HG03175 (cell line): ENCODE data around the gene SCN5A.
"Not testable (repeated sequence)": the region's sequence is repeated elsewhere in the genome, so short reads cannot be mapped to it uniquely, and the experiment has no call there.

ENCODE experiments used
- ATAC-seq: cut with Tn5 transposase; IDR thresholded peaks from one replicate; pipeline ENCODE4 v1.9.1; 2021; ENCODE audit warnings: mild to moderate bottlenecking, moderate library complexity; ENCODE audit not compliant: unreplicated experiment

SCN5A gene

DNA sequence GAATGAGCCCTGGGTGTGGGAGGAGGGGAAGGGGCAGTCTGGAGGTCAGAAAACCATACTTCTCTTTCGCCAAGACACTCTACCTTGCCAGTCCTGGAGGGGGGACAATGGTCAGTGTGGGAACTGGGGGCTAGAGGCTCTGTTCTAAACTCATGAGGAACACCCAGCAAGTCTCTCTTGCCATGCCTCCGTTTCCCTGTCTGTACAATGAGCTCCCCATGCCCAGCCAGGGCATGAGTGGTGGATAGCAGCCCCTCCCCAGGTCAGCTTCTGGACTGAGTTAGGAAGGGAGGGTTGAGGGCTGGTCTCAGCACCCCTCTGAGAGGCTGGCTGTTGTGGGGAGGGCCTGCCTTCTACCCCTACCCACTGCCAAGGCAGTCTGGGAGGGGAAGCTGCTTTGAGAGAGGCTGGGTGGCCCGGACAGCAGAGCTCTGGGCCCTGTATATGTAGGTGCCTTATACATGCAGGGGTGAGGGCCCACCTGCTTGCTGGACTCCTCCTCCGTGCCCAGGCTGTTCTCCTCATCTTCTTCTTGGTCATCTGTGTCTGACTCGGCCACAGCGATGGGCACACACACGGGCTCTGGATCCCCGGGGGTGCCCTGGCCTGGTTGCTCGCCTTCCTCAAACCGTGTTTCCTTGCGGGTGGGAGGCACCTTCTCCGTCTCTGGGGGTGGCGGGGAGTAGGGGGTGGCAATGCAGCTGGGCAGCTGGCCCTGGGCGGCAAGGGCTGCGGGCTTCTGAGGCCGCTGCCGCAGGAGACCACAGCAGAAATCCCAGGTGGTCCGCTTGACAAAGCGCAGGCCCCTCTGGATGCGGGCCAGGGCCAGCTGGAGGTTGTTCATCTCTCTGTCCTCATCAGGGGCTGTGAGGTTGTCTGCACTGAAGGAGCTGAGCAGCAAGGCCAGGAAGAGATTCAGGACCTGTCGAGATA, 68.8 kb downstream of the SCN5A start:
- no peak for ATAC-seq

DNA sequence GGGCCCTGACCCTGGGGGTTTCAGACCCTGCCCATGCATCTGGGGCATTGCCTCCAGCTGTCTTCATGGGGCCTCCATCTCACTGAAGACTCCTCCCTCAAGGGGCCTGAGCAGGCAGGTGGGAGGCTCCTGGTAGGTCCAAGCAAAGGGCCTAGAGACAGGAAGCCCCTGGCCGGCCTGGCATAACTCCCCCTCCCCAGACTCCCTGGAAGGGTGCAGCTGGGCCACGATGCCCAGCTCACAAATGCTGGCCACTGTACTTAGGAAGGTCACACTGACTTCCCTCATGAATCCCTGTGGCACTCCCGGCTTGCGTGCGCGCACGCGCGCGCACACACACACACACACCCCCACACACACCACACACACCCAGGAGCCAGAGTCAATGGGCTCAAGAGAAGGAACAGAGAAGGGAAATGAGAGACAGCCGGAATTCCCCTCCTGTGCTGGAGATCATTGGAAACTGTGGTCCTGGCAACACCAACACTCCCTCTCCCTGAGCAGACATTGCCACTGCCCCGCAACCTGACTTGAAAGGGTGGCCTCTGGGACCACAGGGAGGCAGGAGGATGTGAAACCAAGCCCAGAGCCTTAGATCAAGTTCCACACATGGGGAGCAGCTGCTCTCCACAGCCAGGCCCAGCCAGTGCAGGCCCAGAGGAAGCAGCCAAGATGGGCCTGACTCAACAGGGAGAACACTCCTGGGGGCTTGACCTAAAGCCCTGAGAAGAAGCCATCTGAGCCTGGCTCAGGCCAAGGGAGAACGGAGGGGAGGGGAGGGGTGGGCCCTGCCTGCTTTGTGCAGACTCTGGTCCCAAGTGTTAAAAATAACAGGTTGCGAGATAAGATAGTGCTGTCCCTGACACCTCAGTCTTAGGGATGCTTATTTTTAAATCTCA, 69.7 kb downstream of the SCN5A start:
- ATAC-seq, result peak; percentile 56

DNA sequence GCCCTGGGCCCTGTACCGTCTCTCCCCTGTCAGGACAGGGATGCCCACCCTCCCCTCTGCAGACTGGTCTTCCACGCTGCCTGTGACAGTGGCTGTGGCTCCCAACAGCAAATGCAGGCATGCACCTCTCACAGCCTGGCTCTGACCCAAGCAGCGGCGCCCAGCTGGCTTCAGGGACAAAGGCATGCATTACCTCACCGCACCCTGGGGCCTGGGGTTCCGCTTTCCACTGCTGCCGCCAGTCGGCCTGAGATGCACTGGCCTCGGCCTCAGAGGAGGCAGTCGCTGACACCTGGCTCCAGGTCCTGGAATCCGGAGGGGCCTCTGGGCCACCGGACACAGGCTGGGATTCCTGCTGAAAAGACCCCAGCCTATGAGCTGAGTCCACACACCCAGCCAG, 70.3 kb downstream of the SCN5A start:
- no peak for ATAC-seq

- no peak for ATAC-seq
Measured at GRCh38 chr3:38578551-38578950, 70.9 kb downstream of the SCN5A start.

GRCh38 chr3:38578081-38578475, 71.4 kb downstream of the SCN5A start:
- ATAC-seq, result no peak

GRCh38 chr3:38577371-38578080, 72.0 kb downstream of the SCN5A start:
- ATAC-seq, result no peak

- no peak for ATAC-seq
Measured at GRCh38 chr3:38576526-38577370, 72.7 kb downstream of the SCN5A start.

- ATAC-seq, result no peak
Measured at GRCh38 chr3:38576131-38576525, 73.4 kb downstream of the SCN5A start.

GRCh38 chr3:38575279-38575843, 74.1 kb downstream of the SCN5A start:
- ATAC-seq, result no peak

DNA sequence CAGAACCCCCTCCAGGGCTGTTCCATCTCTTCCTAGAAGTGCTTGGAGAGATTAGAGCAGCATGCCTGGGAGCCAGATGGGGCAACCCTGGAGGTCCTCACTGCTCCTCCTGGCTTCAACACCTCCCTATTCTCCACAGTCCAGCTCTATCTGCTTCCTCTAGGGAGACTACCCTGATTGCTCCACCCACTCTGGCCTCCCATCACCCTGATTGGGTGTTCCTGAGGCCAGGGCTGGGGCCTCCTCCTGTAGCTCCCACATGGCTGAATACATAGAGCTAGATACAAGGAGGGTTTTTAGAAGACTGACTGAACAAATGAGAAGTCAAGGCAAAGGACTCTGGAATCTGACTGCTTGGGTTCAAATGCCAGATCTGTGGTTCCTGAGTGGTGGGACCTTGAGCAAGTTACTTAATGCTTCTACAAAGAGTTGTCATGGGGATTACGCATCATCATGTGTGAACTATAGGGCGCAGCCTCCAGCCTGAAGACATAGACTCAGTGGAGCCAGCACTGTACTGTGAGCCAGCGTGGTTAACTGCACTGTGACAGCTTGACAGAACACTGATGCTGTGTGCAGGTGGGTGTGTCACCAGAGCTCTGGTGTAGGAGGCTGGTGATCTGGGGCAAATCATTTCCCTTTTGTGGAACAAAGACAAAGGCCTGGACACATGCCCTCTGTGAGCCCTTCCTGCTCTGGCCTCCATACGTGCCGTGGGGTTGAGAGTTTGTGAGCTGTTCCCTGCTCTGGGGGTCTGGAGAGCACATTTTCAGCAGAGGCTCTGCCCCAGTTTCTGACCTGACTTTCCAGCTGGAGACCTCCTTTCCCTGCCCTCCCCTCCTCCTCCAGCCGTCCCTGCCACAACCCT, 74.8 kb downstream of the SCN5A start:
- ATAC-seq, result no peak

DNA sequence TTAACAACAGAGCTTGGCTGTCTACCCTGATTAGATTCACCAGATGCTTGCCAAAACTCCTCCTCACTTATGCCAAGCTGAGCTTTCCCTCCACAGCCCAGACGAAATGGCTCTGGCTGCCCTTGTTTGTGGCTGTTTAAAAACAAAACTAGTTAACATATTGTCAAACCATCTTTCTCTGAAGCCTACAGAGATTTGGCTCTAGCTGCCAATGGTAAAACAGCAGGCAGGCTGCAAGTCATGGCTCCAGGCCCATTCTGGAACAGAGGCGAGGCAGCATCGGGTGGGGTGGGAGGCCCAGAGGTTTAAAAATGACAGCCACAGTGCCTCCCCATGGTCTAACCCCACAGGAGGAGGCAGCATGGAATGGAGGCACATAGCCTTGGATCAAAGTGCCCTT, 75.9 kb downstream of the SCN5A start:
- ATAC-seq, result no peak

DNA sequence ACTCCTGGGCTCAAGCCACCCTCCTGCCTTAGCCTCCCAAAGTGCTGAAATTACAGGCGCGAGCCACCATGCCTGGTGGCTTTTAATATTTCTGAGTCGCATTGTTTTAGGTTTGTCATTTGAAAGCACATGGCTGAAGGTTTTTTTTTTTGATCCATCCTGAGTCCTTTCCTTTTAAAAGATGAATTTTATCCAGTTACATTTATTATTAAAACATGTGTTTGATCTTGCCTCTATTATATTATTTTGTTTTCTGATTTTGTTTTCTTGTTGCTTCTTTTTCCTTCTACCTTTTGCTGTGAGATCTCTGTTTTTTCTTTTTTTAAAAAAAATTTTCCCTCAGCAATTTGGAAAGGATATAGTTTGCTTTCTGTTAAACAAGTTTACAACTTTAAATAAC, 76.4 kb downstream of the SCN5A start:
- no peak for ATAC-seq

GRCh38 chr3:38567498-38567897, 82.0 kb downstream of the SCN5A start:
- ATAC-seq, result no peak

DNA sequence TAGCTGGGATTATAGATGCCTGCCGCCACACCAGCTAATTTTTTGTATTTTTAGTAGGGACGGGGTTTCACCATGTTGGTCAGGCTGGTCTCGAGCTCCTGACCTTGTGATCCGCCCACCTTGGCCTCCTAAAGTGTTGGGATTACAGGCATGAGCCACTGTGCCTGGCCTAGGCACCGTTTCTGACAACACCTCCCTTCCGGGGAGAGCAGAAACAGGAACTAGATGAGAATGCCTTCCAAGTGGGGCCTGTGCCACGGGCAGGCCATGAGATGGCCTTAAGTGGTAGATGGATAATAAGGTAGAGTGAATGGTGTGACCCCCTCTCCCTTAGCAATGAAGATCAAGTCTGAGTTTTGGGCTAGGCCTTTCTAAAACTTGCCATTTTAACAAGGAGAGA, 82.7 kb downstream of the SCN5A start:
- not testable (repeated sequence) for ATAC-seq

GRCh38 chr3:38566215-38566528, 83.3 kb downstream of the SCN5A start:
- no peak for ATAC-seq

DNA sequence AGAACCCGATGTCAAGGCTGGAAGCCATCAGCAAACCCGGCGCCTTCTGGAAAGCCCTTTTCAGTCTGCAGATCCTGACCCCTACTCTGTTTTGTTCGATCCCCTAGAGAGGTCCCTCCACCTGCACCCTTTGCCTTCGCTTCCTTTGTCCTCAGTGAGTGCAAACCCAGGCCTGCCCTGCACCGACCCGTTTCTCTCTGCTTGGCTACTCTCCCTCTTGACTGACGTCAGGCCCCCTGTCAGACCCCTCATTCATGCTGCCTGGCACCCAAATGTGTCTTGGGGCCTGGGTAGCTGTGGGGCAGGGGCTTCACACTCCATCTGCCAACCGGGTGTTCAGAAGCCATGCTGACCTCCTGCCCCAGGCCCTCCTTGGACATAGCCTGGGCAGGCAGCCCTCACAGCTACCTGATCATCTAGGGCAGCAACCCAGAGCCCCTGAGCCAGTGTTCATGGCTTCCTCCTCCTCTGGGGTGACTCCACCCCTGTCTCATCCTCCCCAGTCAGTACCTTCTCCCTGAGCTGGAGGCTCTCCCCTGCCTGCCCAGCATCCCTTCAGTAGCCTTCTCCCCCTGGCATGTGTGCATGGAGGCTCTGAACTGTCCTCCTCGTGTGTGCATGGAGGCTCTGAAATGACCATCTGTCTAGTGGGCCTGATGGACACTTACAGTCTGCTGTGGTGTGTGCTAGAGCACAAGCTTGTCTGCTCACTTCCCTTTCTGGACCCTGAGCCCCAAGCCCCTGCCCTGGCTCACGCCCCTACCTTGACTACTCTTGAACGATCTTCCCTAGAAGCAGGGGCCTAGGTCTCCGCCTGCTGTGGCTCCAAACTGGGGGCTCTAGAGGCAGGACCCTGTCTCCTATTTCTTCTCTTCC, 83.9 kb downstream of the SCN5A start:
- no peak for ATAC-seq

DNA sequence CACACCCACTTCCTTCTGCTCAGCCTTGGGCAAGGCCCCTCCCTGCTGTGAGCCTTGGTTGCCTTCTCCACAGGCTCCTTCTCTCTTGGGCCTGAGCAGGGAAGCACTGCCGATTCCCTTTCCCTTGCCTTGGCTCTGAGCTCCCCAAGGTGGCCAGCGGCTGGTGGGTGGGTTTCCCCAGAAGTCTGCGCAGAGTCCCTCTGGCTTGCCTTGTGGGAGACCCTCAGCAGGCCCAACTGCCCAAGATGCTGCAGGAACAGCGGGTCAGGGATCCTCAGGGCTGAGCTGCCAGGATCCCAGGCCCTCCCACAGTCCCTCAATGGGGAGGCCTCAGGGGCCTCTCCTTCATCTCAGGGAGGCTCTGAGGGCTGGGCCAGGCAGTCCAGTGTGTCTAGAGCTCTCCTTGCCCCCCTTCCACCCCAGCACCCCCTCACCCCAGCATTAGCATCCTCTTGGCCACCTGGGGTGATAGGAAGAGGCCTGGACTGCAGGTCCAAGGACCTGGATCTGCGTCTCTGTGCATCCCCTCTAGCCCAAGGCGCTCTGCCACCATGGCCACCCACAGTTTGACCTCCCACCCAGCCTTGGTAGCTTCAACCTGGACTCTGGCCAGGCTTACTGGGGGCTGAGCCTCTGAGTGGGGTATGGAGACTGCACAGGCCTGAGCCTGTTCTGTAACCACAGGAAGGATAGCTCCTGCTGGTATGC, 84.7 kb downstream of the SCN5A start:
- no peak for ATAC-seq

DNA sequence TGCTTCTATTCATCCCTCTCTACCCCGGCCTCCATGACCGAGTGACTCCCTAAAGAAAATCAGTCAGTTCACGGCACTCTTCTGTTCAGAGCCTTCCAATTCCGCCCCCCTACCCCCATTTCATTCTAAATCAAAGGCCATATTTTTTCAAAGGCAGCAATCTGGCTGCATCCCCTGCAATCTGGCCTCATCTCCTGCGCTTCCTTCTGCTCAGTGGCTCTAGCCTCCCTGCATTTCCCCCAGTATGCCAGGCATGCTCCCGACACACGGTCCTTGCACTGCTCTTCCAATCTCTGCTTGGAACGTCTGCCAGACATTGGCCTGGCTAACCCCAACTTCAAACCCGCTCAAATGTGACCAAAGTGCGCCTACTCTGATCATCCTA, 85.6 kb downstream of the SCN5A start:
- no peak for ATAC-seq
